Breast epithelium (tissue), 4 donors: Measurements from ENCODE around the gene EEF1E1. TPM values are rescaled to one million over a fixed set of nuclear protein-coding genes. Genes with fewer than 3 reads are reported as not detected.

Experiments
- DNase-seq, 2 donors: peaks; one replicate each; pipeline ENCODE4 v3.0.0-alpha.2; 2019; ENCODE audit warnings: low spot score in 2 of 2
- H3K27ac ChIP-seq, 2 donors: fragments of 200-600 bp; sonication (generic) in 1 of 2; one replicate each; pipeline ENCODE4 v1.5.1; 2016 to 2019; ENCODE audit warnings: mild to moderate bottlenecking in 1 of 2
- H3K27me3 ChIP-seq, 2 donors: fragments of 200-600 bp; sonication (generic) in 1 of 2; one replicate each; pipeline versions ENCODE4 v1.5.1 to v1.6.0; 2017 to 2019; ENCODE audit warnings: control low read depth in 1 of 2, mild to moderate bottlenecking in 1 of 2
- H3K36me3 ChIP-seq: fragments of 200-600 bp; one replicate; pipeline ENCODE4 v1.5.1; 2019
- H3K4me1 ChIP-seq, 2 donors: fragments of 200-600 bp; sonication (generic); one replicate each; pipeline ENCODE4 v1.5.1; 2016 to 2019; ENCODE audit warnings: control low read depth in 1 of 2
- H3K4me3 ChIP-seq, 3 donors: fragments of 200-600 bp; sonication (generic); 1 replicate in 2 of 3; 2 replicates in 1 of 3; pipeline ENCODE4 v1.5.1; 2016 to 2019; ENCODE audit warnings: mild to moderate bottlenecking in 3 of 3, moderate library complexity in 2 of 3
- H3K9me3 ChIP-seq, 2 donors: fragments of 200-600 bp; sonication (generic) in 1 of 2; one replicate each; pipeline ENCODE4 v1.5.1; 2016 to 2019; ENCODE audit warnings: control low read depth in 1 of 2
- POLR2A ChIP-seq: fragments of 450-650 bp; IDR thresholded peaks from one replicate; pipeline ENCODE4 v1.6.1; 2016; ENCODE audit warnings: antibody characterized with exemption, mild to moderate bottlenecking, moderate library complexity
- POLR2AphosphoS5 ChIP-seq, 3 donors: sonication (generic); formaldehyde crosslinking; IDR thresholded peaks; one replicate each; pipeline ENCODE4 v1.6.1; 2017; ENCODE audit warnings: antibody characterized with exemption in 3 of 3
- intact Hi-C: fragments of 100-400 bp; cut with DNase I; formaldehyde crosslinking; loops from one replicate; pipeline ENCODE4 v1.15.1; 2023; ENCODE audit warnings: low total_unique reads
- total RNA-seq, 3 donors: library from RNA; depleted of rRNA; stranded (reverse); fragments of >200 nt; gene quantifications; one replicate each; pipeline ENCODE4 v1.1.0, GENCODE V29; 2016
- TF ChIP-seq, protein P1 (sequence below), 3 donors: fragments of 450-650 bp; IDR thresholded peaks; one replicate each; pipeline ENCODE4 v1.5.1; 2016 to 2017; ENCODE audit warnings: antibody characterized with exemption in 3 of 3, mild to moderate bottlenecking in 3 of 3, moderate library complexity in 3 of 3

The EEF1E1 gene
- total RNA-seq, 3 donors from 2014 or later, result 18.9 to 48.5 (median 39.1) TPM

DNA sequence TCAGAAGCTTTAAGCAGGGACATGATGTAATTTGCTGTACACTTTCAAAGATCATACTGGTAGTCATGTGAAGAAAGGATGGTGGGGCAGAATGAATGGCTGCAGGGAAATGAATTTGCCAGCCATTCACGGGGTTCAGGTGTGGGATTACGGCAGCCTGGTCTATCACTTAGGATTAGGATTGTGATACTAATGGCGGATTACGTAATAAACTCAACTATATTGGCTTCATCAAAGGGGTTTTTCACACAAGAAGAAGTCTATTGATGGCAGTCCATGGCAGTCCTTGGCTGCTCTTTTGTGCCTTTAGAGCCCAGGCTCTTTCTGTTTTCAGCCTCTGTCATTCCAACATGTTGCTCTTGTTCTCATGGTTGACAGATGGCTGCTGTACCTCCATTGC, 12.6 kb upstream of the EEF1E1 start:
- TF ChIP-seq POLR2AphosphoS5 (IDR thresholded peaks at IDR 0.05) (no peak), POLR2A (no peak)
- TF ChIP-seq, protein P1, sequence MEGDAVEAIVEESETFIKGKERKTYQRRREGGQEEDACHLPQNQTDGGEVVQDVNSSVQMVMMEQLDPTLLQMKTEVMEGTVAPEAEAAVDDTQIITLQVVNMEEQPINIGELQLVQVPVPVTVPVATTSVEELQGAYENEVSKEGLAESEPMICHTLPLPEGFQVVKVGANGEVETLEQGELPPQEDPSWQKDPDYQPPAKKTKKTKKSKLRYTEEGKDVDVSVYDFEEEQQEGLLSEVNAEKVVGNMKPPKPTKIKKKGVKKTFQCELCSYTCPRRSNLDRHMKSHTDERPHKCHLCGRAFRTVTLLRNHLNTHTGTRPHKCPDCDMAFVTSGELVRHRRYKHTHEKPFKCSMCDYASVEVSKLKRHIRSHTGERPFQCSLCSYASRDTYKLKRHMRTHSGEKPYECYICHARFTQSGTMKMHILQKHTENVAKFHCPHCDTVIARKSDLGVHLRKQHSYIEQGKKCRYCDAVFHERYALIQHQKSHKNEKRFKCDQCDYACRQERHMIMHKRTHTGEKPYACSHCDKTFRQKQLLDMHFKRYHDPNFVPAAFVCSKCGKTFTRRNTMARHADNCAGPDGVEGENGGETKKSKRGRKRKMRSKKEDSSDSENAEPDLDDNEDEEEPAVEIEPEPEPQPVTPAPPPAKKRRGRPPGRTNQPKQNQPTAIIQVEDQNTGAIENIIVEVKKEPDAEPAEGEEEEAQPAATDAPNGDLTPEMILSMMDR (IDR thresholded peaks at IDR 0.05), result no peak
- H3K36me3 ChIP-seq, result no peaks in the 10 kb centered on the region
- DNase-seq, result no peak
- no peaks in the 10 kb centered on the region for H3K4me1 ChIP-seq
- intact Hi-C loops, result no loop called here
- no peak overlapping the region for H3K27ac ChIP-seq
- H3K4me3 ChIP-seq, result no peak overlapping the region
- H3K9me3 ChIP-seq, result no peaks in the 10 kb centered on the region
- H3K27me3 ChIP-seq, result no peaks in the 10 kb centered on the region

DNA sequence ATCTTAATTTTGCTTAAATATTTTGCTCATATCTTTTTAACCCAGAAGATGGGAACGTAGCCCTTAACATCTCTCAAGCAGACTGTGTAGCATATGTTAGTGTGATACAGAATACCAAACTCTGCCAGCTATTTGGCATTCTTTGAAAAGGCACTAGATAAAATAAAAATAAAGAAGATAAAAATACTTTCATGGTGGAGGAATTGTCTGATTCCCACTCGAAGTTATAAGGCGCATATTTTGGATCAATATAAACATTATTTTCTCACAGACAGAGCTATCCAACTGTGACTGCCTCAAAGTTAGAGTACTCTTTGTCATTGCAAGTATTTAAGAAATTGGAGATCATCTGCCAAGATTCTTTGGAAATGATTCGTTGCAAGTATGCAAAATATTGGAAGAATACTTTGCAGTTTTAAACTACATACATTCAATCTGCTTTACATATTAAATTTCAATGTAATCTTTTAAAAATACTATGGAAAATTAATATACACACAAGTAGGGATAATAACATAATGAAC, 10.8 kb upstream of the EEF1E1 start:
- no peak for TF ChIP-seq POLR2AphosphoS5 (IDR thresholded peaks at IDR 0.05)
- TF ChIP-seq POLR2A, result no peak
- TF ChIP-seq, protein P1 (IDR thresholded peaks at IDR 0.05), result no peak
- Histone ChIP-seq H3K4me1 (no peaks in the 10 kb centered on the region), H3K27me3 (no peaks in the 10 kb centered on the region), H3K36me3 (no peaks in the 10 kb centered on the region), H3K27ac (no peak overlapping the region), H3K4me3 (no peak overlapping the region), H3K9me3 (no peaks in the 10 kb centered on the region)
- DNase-seq, result no peak
- intact Hi-C loops, result no loop called here

DNA sequence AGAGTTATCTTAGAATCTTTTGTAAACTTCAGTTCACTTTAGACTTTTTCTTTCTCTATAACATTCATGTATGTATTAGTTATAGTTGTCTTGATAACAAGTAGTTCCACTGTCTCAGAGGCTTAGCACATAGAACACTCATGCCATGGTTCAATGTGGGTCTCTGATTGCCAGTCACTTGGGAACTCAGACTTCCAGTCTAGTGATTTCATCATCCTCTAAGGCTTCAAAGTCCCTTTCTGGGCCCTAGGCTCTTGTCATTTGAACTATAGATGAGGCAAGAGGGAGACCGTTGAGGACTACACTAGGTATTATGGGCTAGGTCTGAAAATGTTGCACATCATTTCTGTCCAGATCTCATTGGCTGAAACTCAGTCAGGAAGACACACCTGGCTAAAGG, 8.4 kb upstream of the EEF1E1 start:
- H3K4me1 ChIP-seq, result no peaks in the 10 kb centered on the region
- intact Hi-C loops, result no loop called here
- no peak overlapping the region for H3K27ac ChIP-seq
- no peaks in the 10 kb centered on the region for H3K9me3 ChIP-seq
- TF ChIP-seq, protein P1 (IDR thresholded peaks at IDR 0.05), result no peak
- TF ChIP-seq POLR2A (no peak), POLR2AphosphoS5 (IDR thresholded peaks at IDR 0.05) (no peak)
- no peaks in the 10 kb centered on the region for H3K27me3 ChIP-seq
- no peak for DNase-seq
- H3K4me3 ChIP-seq, result no peak overlapping the region
- H3K36me3 ChIP-seq, result no peaks in the 10 kb centered on the region

DNA sequence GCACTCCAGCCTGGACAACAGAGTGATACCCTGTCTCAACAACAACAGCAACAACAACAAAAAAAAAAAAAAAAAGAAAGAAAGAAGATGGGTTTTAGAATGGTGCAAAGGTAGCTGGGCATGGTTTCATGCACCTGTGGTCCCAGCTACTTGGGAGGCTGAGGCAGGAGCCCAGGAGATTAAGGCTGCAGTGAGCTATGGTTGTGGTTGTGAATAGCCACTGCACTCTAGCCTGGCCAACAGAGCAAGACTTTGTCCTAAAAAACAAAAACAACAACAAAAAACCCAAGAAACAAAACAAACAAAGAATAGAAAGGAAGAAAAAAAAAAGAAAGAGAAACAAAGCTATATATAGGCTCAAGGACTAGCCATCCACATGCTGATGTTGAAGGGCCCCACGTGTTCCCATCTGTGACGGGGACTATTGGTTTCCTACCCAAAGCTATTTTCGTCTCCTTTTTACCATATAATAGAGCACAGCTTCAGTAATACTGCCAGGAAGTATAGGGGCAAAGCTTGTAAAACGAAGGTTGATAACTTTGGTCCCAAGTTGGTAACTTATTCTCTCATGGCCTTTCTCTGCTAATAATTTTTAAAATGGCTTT, 7.9 kb upstream of the EEF1E1 start:
- H3K9me3 ChIP-seq, result no peaks in the 10 kb centered on the region
- no peaks in the 10 kb centered on the region for H3K27me3 ChIP-seq
- intact Hi-C loops, result no loop called here
- no peak overlapping the region for H3K27ac ChIP-seq
- no peak for DNase-seq
- no peaks in the 10 kb centered on the region for H3K4me1 ChIP-seq
- no peak for TF ChIP-seq POLR2AphosphoS5 (IDR thresholded peaks at IDR 0.05)
- no peak for TF ChIP-seq POLR2A
- TF ChIP-seq, protein P1 (IDR thresholded peaks at IDR 0.05), result no peak
- H3K4me3 ChIP-seq, result no peak overlapping the region
- no peaks in the 10 kb centered on the region for H3K36me3 ChIP-seq

DNA sequence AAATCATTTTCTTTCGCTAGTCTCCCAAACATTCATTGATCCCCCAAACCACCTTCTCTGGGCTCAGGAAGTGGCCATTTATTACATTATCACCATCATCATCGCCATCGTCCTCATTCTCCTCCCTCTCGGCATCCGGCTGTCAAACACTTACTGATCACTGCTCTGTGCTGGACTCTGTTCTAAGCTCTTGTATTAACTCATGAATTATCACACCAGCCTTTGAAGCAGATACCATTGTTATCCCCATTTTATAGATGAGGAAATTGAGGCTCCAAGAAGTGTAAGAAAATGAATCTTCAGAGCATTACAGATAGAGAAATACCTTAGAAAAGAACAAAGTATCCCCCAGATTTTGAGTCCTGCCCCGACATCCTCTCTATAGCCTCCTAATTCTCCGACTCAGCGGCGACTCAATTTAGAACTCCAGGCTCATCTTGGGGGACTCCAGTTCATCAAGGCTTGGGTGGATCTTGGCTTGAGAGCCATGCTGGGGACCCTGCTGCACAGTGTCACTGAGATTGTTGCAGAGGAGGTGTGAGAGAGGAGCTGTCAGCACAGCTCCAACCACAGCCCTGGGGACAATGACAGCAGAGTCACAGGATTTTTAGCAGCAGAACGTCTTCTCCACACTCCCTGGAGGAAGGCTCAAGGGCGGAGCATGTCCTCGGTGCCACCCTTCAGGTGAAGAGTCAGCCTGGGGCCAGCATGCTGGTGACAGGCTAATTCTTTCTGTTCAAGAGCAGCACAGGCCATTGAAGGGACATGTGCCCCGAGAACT, 6.6 kb upstream of the EEF1E1 start:
- TF ChIP-seq POLR2A (no peak), POLR2AphosphoS5 (IDR thresholded peaks at IDR 0.05) (no peak)
- TF ChIP-seq, protein P1 (IDR thresholded peaks at IDR 0.05), result no peak
- H3K4me1 ChIP-seq, result no peaks in the 10 kb centered on the region
- intact Hi-C loops, result no loop called here

More for the DNA sequence above, 6.6 kb upstream of the EEF1E1 start:
- H3K4me3 ChIP-seq, result no peak overlapping the region
- DNase-seq, result no peak
- H3K36me3 ChIP-seq, result no peaks in the 10 kb centered on the region
- no peaks in the 10 kb centered on the region for H3K27me3 ChIP-seq
- no peak overlapping the region for H3K27ac ChIP-seq
- H3K9me3 ChIP-seq, result no peaks in the 10 kb centered on the region
